Measurements from ENCODE around the gene ACBD4. TPM values are rescaled to one million over a fixed set of nuclear protein-coding genes. Genes with fewer than 3 reads are reported as not detected.

ACBD4 gene
- total and polyA plus RNA-seq, 2 of the 13 experiments (the other 11 are each of a cell fraction or from before 2014, with no cell fraction given): 16.1 to 26.9 TPM

DNA sequence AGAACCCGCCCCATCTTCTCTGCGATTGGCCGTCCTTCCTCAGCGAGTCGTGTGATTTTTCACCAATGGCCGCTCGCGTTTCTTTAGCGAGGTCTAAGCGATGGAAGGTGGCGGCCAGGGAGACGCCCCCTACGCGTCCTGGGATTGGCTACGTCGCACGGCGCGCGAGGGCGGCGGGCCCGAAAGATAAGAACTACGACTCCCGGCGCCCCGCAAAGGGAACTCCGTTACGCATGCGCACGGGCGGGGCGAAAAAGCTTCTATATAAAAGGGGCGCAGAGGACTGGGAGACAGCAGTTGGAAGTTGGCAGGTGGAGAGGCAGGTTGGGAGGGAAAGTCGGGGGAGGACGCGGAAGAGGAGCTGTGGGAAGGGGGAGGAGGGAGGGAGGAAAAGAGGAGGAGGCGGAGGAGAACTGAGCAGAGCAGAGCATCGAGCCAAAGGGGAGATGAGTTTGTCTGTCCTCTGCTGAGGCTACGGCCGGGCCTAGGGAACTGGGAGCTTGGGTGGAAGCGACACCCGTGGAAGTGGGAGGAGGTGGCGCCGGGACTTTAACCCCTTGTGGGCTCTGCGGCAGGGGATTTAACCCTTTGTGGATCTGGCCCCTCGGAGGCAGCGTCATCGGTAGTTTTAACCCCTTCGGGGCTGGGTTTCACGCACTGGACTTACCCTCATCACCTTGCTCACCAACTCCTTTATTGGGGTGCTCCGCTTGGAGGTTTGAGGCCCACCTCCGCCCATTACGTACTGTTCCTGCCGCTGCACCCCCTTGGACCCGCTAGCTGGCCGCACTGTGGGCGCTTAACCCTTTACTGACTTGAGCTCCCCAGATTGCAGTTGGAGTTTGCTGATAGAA is 12.9 kb downstream of the ACBD4 start, which contains the start of gene HEXIM1 (continued):
- peak; percentile 83; the same call in 1 of the 2 replicates for TF ChIP-seq NFKB2 (CRISPR knock-in tag; IDR thresholded peaks at IDR 0.05; ENCODE audit: borderline replicate concordance)
- TF ChIP-seq ZNF24 (IDR thresholded peaks at IDR 0.05): peak; percentile 63; the same call in 1 of the 2 replicates
- TF ChIP-seq ZNF773 (CRISPR knock-in tag; IDR thresholded peaks at IDR 0.05; ENCODE audit: borderline replicate concordance): 0 out of 2 replicates have a peak, but pooled peaks have one; percentile 65
- TF ChIP-seq, protein P1, sequence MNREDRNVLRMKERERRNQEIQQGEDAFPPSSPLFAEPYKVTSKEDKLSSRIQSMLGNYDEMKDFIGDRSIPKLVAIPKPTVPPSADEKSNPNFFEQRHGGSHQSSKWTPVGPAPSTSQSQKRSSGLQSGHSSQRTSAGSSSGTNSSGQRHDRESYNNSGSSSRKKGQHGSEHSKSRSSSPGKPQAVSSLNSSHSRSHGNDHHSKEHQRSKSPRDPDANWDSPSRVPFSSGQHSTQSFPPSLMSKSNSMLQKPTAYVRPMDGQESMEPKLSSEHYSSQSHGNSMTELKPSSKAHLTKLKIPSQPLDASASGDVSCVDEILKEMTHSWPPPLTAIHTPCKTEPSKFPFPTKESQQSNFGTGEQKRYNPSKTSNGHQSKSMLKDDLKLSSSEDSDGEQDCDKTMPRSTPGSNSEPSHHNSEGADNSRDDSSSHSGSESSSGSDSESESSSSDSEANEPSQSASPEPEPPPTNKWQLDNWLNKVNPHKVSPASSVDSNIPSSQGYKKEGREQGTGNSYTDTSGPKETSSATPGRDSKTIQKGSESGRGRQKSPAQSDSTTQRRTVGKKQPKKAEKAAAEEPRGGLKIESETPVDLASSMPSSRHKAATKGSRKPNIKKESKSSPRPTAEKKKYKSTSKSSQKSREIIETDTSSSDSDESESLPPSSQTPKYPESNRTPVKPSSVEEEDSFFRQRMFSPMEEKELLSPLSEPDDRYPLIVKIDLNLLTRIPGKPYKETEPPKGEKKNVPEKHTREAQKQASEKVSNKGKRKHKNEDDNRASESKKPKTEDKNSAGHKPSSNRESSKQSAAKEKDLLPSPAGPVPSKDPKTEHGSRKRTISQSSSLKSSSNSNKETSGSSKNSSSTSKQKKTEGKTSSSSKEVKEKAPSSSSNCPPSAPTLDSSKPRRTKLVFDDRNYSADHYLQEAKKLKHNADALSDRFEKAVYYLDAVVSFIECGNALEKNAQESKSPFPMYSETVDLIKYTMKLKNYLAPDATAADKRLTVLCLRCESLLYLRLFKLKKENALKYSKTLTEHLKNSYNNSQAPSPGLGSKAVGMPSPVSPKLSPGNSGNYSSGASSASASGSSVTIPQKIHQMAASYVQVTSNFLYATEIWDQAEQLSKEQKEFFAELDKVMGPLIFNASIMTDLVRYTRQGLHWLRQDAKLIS (CRISPR knock-in tag; IDR thresholded peaks at IDR 0.05): peak; percentile 91
- peak; percentile 67 for TF ChIP-seq MED1 (CRISPR knock-in tag; IDR thresholded peaks at IDR 0.05)
- TF ChIP-seq TCF12 (IDR thresholded peaks at IDR 0.05): no peak
- TF ChIP-seq TCF12 (CRISPR knock-in tag; IDR thresholded peaks at IDR 0.05): peak; percentile 94
- TF ChIP-seq ZNF598 (CRISPR knock-in tag; IDR thresholded peaks at IDR 0.05; ENCODE audit: borderline replicate concordance): no peak; the same call in none of the 2 replicates
- TF ChIP-seq GZF1 (CRISPR knock-in tag; IDR thresholded peaks at IDR 0.05): peak; percentile 70; the same call in 1 of the 2 replicates
- TF ChIP-seq, protein P2, sequence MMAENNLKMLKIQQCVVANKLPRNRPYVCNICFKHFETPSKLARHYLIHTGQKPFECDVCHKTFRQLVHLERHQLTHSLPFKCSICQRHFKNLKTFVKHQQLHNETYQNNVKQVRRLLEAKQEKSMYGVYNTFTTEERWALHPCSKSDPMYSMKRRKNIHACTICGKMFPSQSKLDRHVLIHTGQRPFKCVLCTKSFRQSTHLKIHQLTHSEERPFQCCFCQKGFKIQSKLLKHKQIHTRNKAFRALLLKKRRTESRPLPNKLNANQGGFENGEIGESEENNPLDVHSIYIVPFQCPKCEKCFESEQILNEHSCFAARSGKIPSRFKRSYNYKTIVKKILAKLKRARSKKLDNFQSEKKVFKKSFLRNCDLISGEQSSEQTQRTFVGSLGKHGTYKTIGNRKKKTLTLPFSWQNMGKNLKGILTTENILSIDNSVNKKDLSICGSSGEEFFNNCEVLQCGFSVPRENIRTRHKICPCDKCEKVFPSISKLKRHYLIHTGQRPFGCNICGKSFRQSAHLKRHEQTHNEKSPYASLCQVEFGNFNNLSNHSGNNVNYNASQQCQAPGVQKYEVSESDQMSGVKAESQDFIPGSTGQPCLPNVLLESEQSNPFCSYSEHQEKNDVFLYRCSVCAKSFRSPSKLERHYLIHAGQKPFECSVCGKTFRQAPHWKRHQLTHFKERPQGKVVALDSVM (CRISPR knock-in tag; IDR thresholded peaks at IDR 0.05): peak; percentile 72
- TF ChIP-seq, protein P3, sequence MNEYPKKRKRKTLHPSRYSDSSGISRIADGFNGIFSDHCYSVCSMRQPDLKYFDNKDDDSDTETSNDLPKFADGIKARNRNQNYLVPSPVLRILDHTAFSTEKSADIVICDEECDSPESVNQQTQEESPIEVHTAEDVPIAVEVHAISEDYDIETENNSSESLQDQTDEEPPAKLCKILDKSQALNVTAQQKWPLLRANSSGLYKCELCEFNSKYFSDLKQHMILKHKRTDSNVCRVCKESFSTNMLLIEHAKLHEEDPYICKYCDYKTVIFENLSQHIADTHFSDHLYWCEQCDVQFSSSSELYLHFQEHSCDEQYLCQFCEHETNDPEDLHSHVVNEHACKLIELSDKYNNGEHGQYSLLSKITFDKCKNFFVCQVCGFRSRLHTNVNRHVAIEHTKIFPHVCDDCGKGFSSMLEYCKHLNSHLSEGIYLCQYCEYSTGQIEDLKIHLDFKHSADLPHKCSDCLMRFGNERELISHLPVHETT (CRISPR knock-in tag; conservative IDR thresholded peaks at IDR 0.05): 0 out of 2 replicates have a peak, but pooled peaks have one; percentile 10
- peak; percentile 78 for TF ChIP-seq SP5 (CRISPR knock-in tag; IDR thresholded peaks at IDR 0.05; ENCODE audit: borderline replicate concordance, low read depth)
- no peak for TF ChIP-seq PAWR (CRISPR knock-in tag; IDR thresholded peaks at IDR 0.05; ENCODE audit: borderline replicate concordance)
- TF ChIP-seq CHD2 (IDR thresholded peaks at IDR 0.05; ENCODE audit: low read depth, low read length): peak; percentile 64; the same call in 1 of the 2 replicates
- TF ChIP-seq ARID2 (CRISPR knock-in tag; IDR thresholded peaks at IDR 0.05; ENCODE audit: borderline replicate concordance): no peak
- TF ChIP-seq, protein P4, sequence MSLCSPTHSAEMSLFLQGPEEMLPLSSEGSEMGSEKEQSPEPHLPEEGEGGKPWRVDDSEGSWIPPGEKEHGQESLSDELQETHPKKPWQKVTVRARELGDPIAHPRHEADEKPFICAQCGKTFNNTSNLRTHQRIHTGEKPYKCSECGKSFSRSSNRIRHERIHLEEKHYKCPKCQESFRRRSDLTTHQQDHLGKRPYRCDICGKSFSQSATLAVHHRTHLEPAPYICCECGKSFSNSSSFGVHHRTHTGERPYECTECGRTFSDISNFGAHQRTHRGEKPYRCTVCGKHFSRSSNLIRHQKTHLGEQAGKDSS (CRISPR knock-in tag; IDR thresholded peaks at IDR 0.05; ENCODE audit: borderline replicate concordance, low read depth): peak; percentile 85
- TF ChIP-seq KLF16 (CRISPR knock-in tag; IDR thresholded peaks at IDR 0.05): peak; percentile 50 to 62; a peak in 2 of 4 replicates
- TF ChIP-seq MXI1 (IDR thresholded peaks at IDR 0.05; ENCODE audit: borderline replicate concordance, low read depth, low read length): peak; percentile 86; the same call in 2 of the 3 replicates
- no peak for TF ChIP-seq PHB2 (IDR thresholded peaks at IDR 0.05; ENCODE audit: partially characterized antibody)
- peak; percentile 87; the same call in 1 of the 2 replicates for TF ChIP-seq ZNF296 (CRISPR knock-in tag; conservative IDR thresholded peaks at IDR 0.05)
- TF ChIP-seq RARG (CRISPR knock-in tag; IDR thresholded peaks at IDR 0.05; ENCODE audit: low read depth): peak; percentile 22; the same call in 1 of the 2 replicates
